NT2/D1 (cell line): Measurements from ENCODE around the gene TDRD3.

Source experiments
- SUZ12 ChIP-seq: IDR thresholded peaks from 2 replicates; pipeline ENCODE4 v1.6.1; 2011; ENCODE audit not compliant: insufficient read length, insufficient read depth; ENCODE audit errors: extremely low read depth
- YY1 ChIP-seq: IDR thresholded peaks from 2 replicates; pipeline ENCODE4 v1.6.1; 2011; ENCODE audit not compliant: insufficient read length, insufficient read depth
- ZNF274 ChIP-seq: IDR thresholded peaks from 2 replicates; pipeline ENCODE4 v1.6.1; 2011; ENCODE audit warnings: mild to moderate bottlenecking, low read depth, low read length

DNA sequence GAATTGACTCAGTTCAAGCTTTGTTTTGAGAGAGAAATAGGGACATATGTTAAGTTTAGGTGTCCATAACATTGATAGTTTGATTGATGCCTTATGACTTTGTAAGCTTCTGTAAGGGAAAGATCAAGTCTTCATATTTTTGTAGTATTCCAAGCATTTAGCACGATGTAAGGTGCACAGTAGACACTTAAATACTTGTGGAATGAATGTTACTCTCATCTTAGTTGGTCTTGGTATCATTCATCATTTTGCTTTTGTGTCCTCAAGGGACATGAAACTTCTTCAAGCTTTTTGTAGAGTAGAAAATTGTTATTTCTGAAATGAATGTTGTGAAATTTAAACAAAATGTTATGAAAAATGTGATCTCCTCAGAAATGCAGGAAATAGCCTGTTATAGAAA, 10.1 kb downstream of the TDRD3 start:
- TF ChIP-seq SUZ12 (no peak), YY1 (no peak), ZNF274 (no peak)
